Activated naive CD8-positive, alpha-beta T cell treated with anti-CD3 and anti-CD28 coated beads, Interleukin-2, amount 10 ng/mL, durations not matched to agents 7 days and 5 days (primary cell): ENCODE data around the gene DBT. TPM values are rescaled to one million over a fixed set of nuclear protein-coding genes. Genes with fewer than 3 reads are reported as not detected.
A peak's percentile ranks its signal among the peaks of the same experiment; 100 is the strongest.
"Not testable (repeated sequence)": the region's sequence is repeated elsewhere in the genome, so short reads cannot be mapped to it uniquely, and the experiment has no call there.

Experiments
- ATAC-seq: fragments of 150-1000 bp; cut with Tn5 transposase; one replicate; pipeline ENCODE4 v1.10.0; 2021; ENCODE audit warnings: low read depth, moderate library complexity
- POLR2A ChIA-PET: fragments of 350-600 bp; sonication (Branson Sonifier 250); formaldehyde crosslinking; loops from one replicate; lab custom pipeline; 2021; ENCODE audit warnings: antibody characterized with exemption; lab: Charles Lee
- DNase-seq: peaks from one replicate; pipeline ENCODE4 v3.0.0; 2021
- H3K27ac Mint-ChIP-seq: one replicate; pipeline ENCODE4 v1.8.0; 2022; ENCODE audit warnings: mild to moderate bottlenecking, mixed read lengths
- H3K27me3 Mint-ChIP-seq: one replicate; pipeline ENCODE4 v1.8.0; 2022; ENCODE audit warnings: mild to moderate bottlenecking, moderate library complexity, mixed read lengths
- H3K36me3 Mint-ChIP-seq: one replicate; pipeline ENCODE4 v1.8.0; 2021; ENCODE audit warnings: mild to moderate bottlenecking, mixed read lengths
- H3K4me1 Mint-ChIP-seq: one replicate; pipeline ENCODE4 v1.8.0; 2021; ENCODE audit warnings: mixed read lengths
- H3K4me3 Mint-ChIP-seq: one replicate; pipeline ENCODE4 v1.8.0; 2022; ENCODE audit warnings: mild to moderate bottlenecking, moderate library complexity, mixed read lengths
- H3K9me3 Mint-ChIP-seq: one replicate; pipeline ENCODE4 v1.8.0; 2021; ENCODE audit warnings: mixed read lengths
- total RNA-seq, 2 experiments: library from RNA; stranded (reverse); gene quantifications; one replicate each; pipeline ENCODE4 v1.2.3, GENCODE V29; 2021

DBT gene
- 10 to 100 TPM; 12.2 to 13.4 TPM for total RNA-seq

DNA sequence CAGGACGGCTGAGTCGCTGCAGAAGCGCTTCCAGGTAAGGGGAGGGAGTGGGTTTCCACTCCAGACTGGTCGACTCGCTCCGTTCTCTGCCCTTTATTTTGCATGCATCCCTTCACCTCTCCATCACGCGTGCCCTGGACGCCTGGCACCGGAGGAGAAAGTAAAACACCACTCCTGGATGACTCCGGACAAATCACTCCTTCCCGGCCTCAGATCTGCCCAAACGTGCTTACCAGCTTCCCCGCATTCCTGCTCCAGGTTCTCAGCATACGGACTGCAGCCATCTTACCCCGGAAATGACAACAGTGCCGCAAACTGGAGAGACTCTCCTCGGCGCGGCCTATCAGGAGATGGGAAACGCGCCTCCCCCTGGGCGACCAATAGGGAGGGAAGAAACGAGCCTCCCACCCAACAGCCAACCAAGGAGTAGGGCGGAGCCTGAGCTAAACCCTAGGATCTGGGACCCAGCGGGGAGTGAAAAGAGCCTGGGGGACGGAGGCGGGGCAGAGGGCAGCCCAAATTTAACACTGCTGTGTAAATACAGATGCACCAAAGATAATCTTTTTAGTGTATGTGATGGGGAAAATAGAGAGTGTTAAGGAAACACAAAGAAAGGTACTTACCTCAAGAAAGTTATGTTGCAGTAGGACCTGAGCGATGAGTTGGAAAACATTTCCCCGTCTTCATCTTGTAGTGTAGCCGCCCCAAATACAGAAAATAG is at the start of gene DBT:
TSS of gene DBT (minus strand) at position 298 of the 721 bp plus-strand sequence. CDS start at position 284, 14 bp downstream.
- no peaks in the 10 kb centered on the region for H3K9me3 Mint-ChIP-seq
- DNase-seq (peak; percentile 83), ATAC-seq (peak; percentile 100)
- H3K4me1 Mint-ChIP-seq: peaks cover 13% of the 10 kb centered on the region
- H3K27ac Mint-ChIP-seq: no peak within 1 kb of the TSS
- H3K36me3 Mint-ChIP-seq: peaks cover 6% of the 10 kb centered on the region
- H3K4me3 Mint-ChIP-seq: no peak within 1 kb of the TSS
- POLR2A ChIA-PET: interaction anchor here (0.6 to 3.6 kb wide), 12 partner anchors 10 to 399 kb away, joined by 3 to 56 read pairs (median 3); partner anchors contain the start of genes AGL, RTCA, SASS6 and SLC35A3
- H3K27me3 Mint-ChIP-seq: peaks cover 7% of the 10 kb centered on the region

DNA sequence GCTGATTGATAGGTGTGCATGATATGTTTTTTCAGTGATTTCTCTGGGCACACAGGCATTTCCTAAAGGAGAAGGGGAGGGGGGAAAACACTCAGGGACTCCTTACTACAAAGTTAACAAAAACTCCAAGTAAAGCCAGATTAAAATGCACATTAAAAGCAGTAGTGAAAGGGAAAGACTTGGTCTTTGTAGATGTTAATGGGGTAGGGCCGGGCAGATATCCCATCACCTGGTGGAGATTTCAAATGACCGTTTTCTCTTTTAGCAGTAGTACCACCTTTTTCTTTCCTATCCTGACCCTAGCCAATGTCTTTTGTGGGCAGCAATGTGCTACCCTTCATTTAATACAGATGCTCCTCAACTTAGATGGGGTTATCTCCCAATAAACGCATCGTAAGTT is 48.9 kb upstream of the DBT start:
- Mint-ChIP-seq H3K27ac (no peak overlapping the region), H3K9me3 (peaks cover 3% of the 10 kb centered on the region), H3K36me3 (peaks cover 8% of the 10 kb centered on the region), H3K27me3 (no peaks in the 10 kb centered on the region), H3K4me3 (no peak overlapping the region), H3K4me1 (no peaks in the 10 kb centered on the region)
- no peak for DNase-seq
- ATAC-seq: no peak
- POLR2A ChIA-PET: interaction anchor here (1.2 to 1.3 kb wide), 2 partner anchors 33 to 53 kb away, joined by 3 to 4 read pairs; partner anchors contain the start of genes CDC14A and RTCA

GRCh38 chr1:100296997-100297396 is 47.4 kb upstream of the DBT start:
- ATAC-seq, H3K4me3 Mint-ChIP-seq, H3K9me3 Mint-ChIP-seq, H3K4me1 Mint-ChIP-seq, H3K27me3 Mint-ChIP-seq, H3K27ac Mint-ChIP-seq, DNase-seq: not testable (repeated sequence)
- H3K36me3 Mint-ChIP-seq: peaks cover 15% of the 10 kb centered on the region
- POLR2A ChIA-PET: interaction anchor here (1.2 kb wide), 1 partner anchor 55 kb away, joined by 3 read pairs; the partner anchor contains the start of gene CDC14A

DNA sequence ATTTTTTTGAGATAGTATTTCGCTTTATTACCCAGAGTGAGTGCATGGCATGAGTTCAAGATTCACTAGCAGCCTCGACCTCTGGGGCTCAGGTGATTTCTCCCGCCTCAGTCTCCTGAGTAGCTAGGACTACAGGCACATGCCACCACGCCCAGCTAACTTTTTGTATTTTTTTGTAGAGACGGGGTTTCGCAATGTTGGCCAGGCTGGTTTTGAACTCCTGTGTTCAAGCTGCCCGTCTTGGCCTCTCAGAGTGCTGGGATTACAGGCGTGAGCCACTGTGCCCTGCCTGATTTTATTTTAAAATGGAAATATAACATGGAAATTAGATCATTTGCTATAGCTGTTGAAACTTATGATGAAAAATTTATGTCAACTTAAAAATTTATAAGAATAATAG is 46.5 kb upstream of the DBT start:
- Mint-ChIP-seq H3K36me3 (peaks cover 15% of the 10 kb centered on the region), H3K27me3 (no peaks in the 10 kb centered on the region), H3K27ac (no peak overlapping the region), H3K4me1 (no peaks in the 10 kb centered on the region), H3K4me3 (no peak overlapping the region), H3K9me3 (peaks cover 3% of the 10 kb centered on the region)
- no peak for ATAC-seq
- no peak for DNase-seq
- POLR2A ChIA-PET: no interaction called here

- H3K9me3 Mint-ChIP-seq: peaks cover 2% of the 10 kb centered on the region
- POLR2A ChIA-PET: no interaction called here
- peaks cover 21% of the 10 kb centered on the region for H3K36me3 Mint-ChIP-seq
- H3K27ac Mint-ChIP-seq: no peak overlapping the region
- ATAC-seq (no peak), DNase-seq (no peak)
- H3K27me3 Mint-ChIP-seq: no peaks in the 10 kb centered on the region
- H3K4me3 Mint-ChIP-seq: no peak overlapping the region
- no peaks in the 10 kb centered on the region for H3K4me1 Mint-ChIP-seq
These were observed 43.1 kb upstream of the DBT start for GRCh38 chr1:100292711-100293110.

GRCh38 chr1:100290291-100290690 is 40.7 kb upstream of the DBT start:
- ATAC-seq (no peak), DNase-seq (no peak)
- peaks cover 24% of the 10 kb centered on the region for H3K36me3 Mint-ChIP-seq
- H3K4me3 Mint-ChIP-seq: no peak overlapping the region
- no peaks in the 10 kb centered on the region for H3K27me3 Mint-ChIP-seq
- POLR2A ChIA-PET: no interaction called here
- no peaks in the 10 kb centered on the region for H3K9me3 Mint-ChIP-seq
- no peak overlapping the region for H3K27ac Mint-ChIP-seq
- peaks cover 2% of the 10 kb centered on the region for H3K4me1 Mint-ChIP-seq

DNA sequence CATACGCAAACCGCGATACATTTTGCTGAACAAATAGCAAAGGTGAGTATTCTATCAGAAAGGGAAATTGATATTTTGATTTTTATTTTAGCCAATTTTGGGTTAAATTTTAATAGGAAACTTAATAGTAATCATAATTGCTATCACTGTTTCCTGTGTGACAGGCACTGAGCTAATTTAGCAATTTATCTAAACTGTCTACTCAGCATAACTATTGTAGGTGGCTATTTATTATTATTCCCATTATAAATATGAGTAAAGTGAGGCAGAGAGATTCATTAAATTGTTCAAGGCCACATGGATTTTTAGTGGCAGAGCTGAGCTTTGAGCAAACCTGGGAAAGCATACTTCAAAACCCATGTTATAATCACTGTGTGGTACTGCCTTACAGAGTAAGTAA is 37.5 kb upstream of the DBT start:
- Mint-ChIP-seq H3K27ac (no peak overlapping the region), H3K27me3 (no peaks in the 10 kb centered on the region), H3K4me1 (peaks cover 2% of the 10 kb centered on the region), H3K4me3 (no peak overlapping the region), H3K9me3 (no peaks in the 10 kb centered on the region), H3K36me3 (peaks cover 24% of the 10 kb centered on the region)
- no peak for ATAC-seq
- DNase-seq: no peak
- POLR2A ChIA-PET: no interaction called here

DNA sequence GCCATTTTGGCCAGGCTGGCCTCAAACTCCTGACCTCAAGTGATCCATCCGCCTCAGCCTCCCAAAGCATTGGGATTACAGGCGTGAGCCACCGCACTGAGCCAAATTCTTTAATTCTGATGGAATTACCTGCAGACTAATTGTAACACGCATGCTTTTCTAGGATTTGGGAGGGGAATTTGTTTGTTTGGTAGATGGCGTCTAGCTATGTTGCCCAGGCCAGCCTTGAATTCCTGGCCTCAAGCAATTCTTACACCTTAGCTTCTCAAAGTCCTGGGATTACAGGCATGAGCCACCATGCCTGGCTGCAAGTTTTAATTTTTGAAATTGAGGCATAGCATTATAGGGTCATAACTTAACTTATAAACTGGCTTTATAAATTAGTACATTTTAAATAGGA is 35.0 kb upstream of the DBT start:
- no peak for ATAC-seq
- Mint-ChIP-seq H3K4me1 (peaks cover 11% of the 10 kb centered on the region), H3K27ac (no peak overlapping the region)

DNA sequence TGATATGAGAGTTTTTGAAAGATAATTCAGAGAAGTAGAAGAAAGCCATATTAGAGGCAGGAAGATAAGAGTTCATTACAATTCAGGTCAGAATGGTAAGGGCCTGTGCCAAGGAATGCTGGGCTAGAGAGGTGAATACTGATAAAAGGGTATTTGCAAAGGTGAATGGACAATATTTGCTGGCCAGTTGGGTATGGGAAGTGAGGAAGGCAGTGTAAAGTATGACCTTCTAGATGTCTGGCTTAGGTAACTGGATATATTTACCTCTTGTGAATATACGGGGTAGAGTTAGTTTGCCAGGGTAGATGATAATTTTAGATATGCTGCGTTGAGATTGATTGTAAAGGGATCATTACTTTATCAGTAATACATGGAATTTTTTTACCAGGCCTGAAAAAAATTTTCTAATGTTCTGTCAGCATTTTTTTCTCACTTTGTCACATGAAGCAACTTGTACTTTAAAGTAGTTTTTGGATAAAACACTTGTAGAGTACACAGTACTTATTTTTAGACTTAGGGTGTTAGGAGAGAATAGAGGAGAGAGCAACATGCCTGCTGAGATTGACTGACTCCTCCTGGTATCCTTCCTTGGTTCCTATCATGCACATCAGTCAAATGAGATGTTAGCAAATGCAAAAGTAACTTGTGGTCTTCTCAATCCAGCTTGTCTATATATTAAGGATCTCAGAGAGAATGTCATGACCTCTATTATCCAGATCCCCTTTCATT is 30.5 kb upstream of the DBT start:
- H3K4me3 Mint-ChIP-seq: no peak overlapping the region
- no peaks in the 10 kb centered on the region for H3K27me3 Mint-ChIP-seq
- peaks cover 40% of the 10 kb centered on the region for H3K36me3 Mint-ChIP-seq
- POLR2A ChIA-PET: no interaction called here
- DNase-seq (no peak), ATAC-seq (no peak)
- no peak overlapping the region for H3K27ac Mint-ChIP-seq
- H3K4me1 Mint-ChIP-seq: peaks cover 14% of the 10 kb centered on the region
- no peaks in the 10 kb centered on the region for H3K9me3 Mint-ChIP-seq

More for the DNA sequence above, 35.0 kb upstream of the DBT start:
- no peak for DNase-seq
- peaks cover 30% of the 10 kb centered on the region for H3K36me3 Mint-ChIP-seq
- POLR2A ChIA-PET: no interaction called here
- no peaks in the 10 kb centered on the region for H3K9me3 Mint-ChIP-seq
- H3K4me3 Mint-ChIP-seq: no peak overlapping the region
- no peaks in the 10 kb centered on the region for H3K27me3 Mint-ChIP-seq

DNA sequence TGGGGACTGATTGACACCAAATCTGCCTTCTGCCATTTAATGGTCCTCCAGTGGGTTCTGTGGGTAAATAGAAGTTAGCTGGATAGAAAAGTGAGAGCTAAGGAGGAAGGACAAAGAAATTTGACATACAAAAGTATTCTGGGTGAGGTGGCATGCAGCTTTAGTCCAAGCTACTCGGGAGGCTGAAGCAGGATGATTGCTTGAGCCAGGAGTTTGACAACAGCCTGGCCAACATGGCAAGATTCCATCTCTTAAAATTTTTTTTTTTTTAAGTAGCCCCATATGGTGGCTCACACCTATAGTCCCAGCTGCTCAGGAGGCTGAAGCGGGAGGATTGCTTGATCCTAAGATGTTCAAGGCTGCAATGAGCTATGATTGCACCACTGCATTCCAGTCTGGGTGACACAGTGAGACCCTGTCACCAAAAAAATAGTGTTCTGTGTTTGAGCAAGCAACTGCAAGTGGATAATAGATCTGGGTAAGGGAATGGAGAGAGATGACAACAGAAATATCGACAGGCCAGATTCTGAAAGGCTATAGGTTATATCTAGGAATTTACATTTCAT is 29.8 kb upstream of the DBT start:
- ATAC-seq (no peak), DNase-seq (no peak)
- Mint-ChIP-seq H3K4me3 (no peak overlapping the region), H3K27me3 (no peaks in the 10 kb centered on the region), H3K4me1 (peaks cover 14% of the 10 kb centered on the region), H3K27ac (peak overlapping the region; percentile 34), H3K36me3 (peaks cover 42% of the 10 kb centered on the region), H3K9me3 (no peaks in the 10 kb centered on the region)
- POLR2A ChIA-PET: no interaction called here

DNA sequence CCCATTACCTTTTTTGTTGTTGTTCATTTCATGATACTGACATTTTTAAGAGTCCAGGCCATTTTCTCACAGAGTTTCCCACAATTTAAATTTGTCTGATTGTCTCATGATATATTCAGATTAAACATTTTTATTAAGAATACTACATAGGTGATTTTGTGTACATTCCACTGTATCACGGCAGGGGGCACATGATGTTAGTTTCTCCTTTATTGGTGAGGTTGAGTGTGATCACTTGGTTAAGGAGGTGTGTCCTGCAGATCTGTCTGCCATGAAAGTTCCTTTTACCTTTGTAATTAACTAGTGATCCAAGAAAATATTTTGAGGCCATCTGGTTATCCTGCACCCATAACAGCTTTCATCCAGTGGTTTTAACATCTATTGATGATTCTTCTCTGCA is 28.2 kb upstream of the DBT start:
- DNase-seq (no peak), ATAC-seq (no peak)
- Mint-ChIP-seq H3K4me1 (peaks cover 18% of the 10 kb centered on the region), H3K27me3 (no peaks in the 10 kb centered on the region), H3K4me3 (no peak overlapping the region), H3K9me3 (no peaks in the 10 kb centered on the region), H3K27ac (no peak overlapping the region), H3K36me3 (peaks cover 47% of the 10 kb centered on the region)
- POLR2A ChIA-PET: no interaction called here

DNA sequence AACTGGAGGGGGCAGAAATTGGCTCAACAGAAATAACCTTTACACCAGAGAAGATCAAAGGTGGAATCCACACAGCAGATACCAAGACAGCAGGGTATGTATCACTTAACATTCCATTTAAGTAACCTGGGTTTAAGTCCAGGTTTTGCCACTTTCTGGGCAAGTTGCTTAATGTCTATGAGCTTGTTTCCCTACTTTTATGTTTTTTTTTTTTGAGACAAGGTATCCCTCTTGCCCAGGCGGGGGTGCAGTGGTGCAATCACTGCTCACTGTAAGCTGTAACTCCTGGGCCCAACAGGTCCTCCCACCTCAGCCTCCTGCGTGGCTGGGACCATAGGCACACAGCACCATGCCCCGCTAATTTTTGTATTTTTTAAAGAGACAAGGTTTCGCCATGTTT is 18.6 kb upstream of the DBT start:
- POLR2A ChIA-PET: interaction anchor here (0.5 to 4.2 kb wide), 4 partner anchors 19 to 191 kb away, joined by 3 to 56 read pairs (median 26); partner anchors contain the start of genes CDC14A and DBT
- no peak for ATAC-seq
- H3K36me3 Mint-ChIP-seq: peaks cover 40% of the 10 kb centered on the region
- peaks cover 28% of the 10 kb centered on the region for H3K4me1 Mint-ChIP-seq
- no peaks in the 10 kb centered on the region for H3K9me3 Mint-ChIP-seq
- peak overlapping the region; percentile 46 for H3K27ac Mint-ChIP-seq
- H3K27me3 Mint-ChIP-seq: no peaks in the 10 kb centered on the region
- H3K4me3 Mint-ChIP-seq: peak overlapping the region; percentile 94
- DNase-seq: no peak

GRCh38 chr1:100267284-100267683 is 17.6 kb upstream of the DBT start:
- no peak for DNase-seq
- Mint-ChIP-seq H3K27ac (peak overlapping the region; percentile 96), H3K4me1 (peaks cover 28% of the 10 kb centered on the region), H3K4me3 (peak overlapping the region; percentile 94), H3K27me3 (no peaks in the 10 kb centered on the region), H3K36me3 (peaks cover 40% of the 10 kb centered on the region), H3K9me3 (no peaks in the 10 kb centered on the region)
- ATAC-seq: no peak
- POLR2A ChIA-PET: interaction anchor here (1.3 to 4.2 kb wide), 6 partner anchors 18 to 629 kb away, joined by 3 to 56 read pairs (median 9); partner anchors contain the start of genes CDC14A and DBT
